HEK293 (cell line): ENCODE results near the gene TBC1D17.

Experiments used
- CTCF ChIA-PET: fragments of 350-600 bp; formaldehyde crosslinking; extraction: SDS; loops from one replicate; lab custom pipeline; 2021; ENCODE audit warnings: antibody characterized with exemption; lab: Yijun Ruan, JAX
- POLR2A ChIA-PET: fragments of 300-600 bp; formaldehyde crosslinking; extraction: SDS; loops from one replicate; lab custom pipeline; 2020; ENCODE audit warnings: antibody characterized with exemption, inconsistent platforms; lab: Yijun Ruan, JAX
- H3K27ac ChIP-seq: fragments of 200-500 bp; sonication (Bioruptor generic); 2 replicates; pipeline ENCODE4 v1.5.1; 2014; ENCODE audit warnings: low read depth, low read length, control low read depth, inconsistent platforms; ENCODE audit errors: extremely low read depth
- H3K36me3 ChIP-seq, 2 experiments: fragments of 200-500 bp in 1 of 2; sonication (Bioruptor generic) in 1 of 2; 1 replicate in 1 of 2; 2 replicates in 1 of 2; pipeline ENCODE4 v1.5.1; 2014 to 2017; ENCODE audit warnings: inconsistent platforms in 2 of 2, low read length in 2 of 2; ENCODE audit not compliant: control insufficient read depth in 2 of 2, insufficient read depth in 1 of 2
- H3K4me1 ChIP-seq: fragments of 200-500 bp; sonication (Bioruptor generic); 2 replicates; pipeline ENCODE4 v1.5.1; 2014; ENCODE audit warnings: mild to moderate bottlenecking, low read length, inconsistent platforms; ENCODE audit not compliant: control insufficient read depth, insufficient read depth
- H3K4me3 ChIP-seq: 2 replicates; pipeline ENCODE4 v1.5.1; 2011; ENCODE audit warnings: low read depth, mild to moderate bottlenecking, control low read depth, low read length, moderate library complexity
- H3K9me3 ChIP-seq: fragments of 200-500 bp; sonication (Bioruptor generic); 2 replicates; pipeline ENCODE4 v1.5.1; 2014; ENCODE audit warnings: low read depth, low read length, inconsistent platforms; ENCODE audit not compliant: control insufficient read depth, insufficient read depth
- PATZ1 ChIP-seq: fragments of 450-650 bp; formaldehyde crosslinking; IDR thresholded peaks from 2 replicates; pipeline ENCODE4 v1.5.1; 2016; ENCODE audit warnings: missing biosample characterization, missing genetic modification characterization
- ZBTB20 ChIP-seq: fragments of 450-650 bp; formaldehyde crosslinking; IDR thresholded peaks from 2 replicates; pipeline ENCODE4 v1.5.1; 2016; ENCODE audit warnings: missing biosample characterization, missing genetic modification characterization
- ZNF121 ChIP-seq: fragments of 450-650 bp; formaldehyde crosslinking; IDR thresholded peaks from 2 replicates; pipeline ENCODE4 v1.5.1; 2016; ENCODE audit warnings: missing biosample characterization, missing genetic modification characterization
- ZNF18 ChIP-seq: fragments of 450-650 bp; formaldehyde crosslinking; IDR thresholded peaks from 2 replicates; pipeline ENCODE4 v1.5.1; 2016; ENCODE audit warnings: missing biosample characterization, missing genetic modification characterization
- ZNF416 ChIP-seq: fragments of 450-650 bp; formaldehyde crosslinking; IDR thresholded peaks from 2 replicates; pipeline ENCODE4 v1.5.1; 2016; ENCODE audit warnings: missing biosample characterization, missing genetic modification characterization
- ZNF596 ChIP-seq: fragments of 450-650 bp; IDR thresholded peaks from 2 replicates; pipeline ENCODE4 v1.5.0; 2018; ENCODE audit warnings: missing biosample characterization, mild to moderate bottlenecking, missing genetic modification characterization, moderate library complexity
- ZNF621 ChIP-seq: fragments of 450-650 bp; formaldehyde crosslinking; IDR thresholded peaks from 2 replicates; pipeline ENCODE4 v1.5.1; 2017; ENCODE audit warnings: missing biosample characterization, missing genetic modification characterization
- ZSCAN23 ChIP-seq: fragments of 450-650 bp; formaldehyde crosslinking; IDR thresholded peaks from 2 replicates; pipeline ENCODE4 v1.5.1; 2016; ENCODE audit warnings: missing biosample characterization, missing genetic modification characterization
- TF ChIP-seq, protein P1 (sequence below): fragments of 450-650 bp; formaldehyde crosslinking; IDR thresholded peaks from 2 replicates; pipeline ENCODE4 v1.5.1; 2016; ENCODE audit warnings: missing biosample characterization, missing genetic modification characterization

Gene TBC1D17

DNA sequence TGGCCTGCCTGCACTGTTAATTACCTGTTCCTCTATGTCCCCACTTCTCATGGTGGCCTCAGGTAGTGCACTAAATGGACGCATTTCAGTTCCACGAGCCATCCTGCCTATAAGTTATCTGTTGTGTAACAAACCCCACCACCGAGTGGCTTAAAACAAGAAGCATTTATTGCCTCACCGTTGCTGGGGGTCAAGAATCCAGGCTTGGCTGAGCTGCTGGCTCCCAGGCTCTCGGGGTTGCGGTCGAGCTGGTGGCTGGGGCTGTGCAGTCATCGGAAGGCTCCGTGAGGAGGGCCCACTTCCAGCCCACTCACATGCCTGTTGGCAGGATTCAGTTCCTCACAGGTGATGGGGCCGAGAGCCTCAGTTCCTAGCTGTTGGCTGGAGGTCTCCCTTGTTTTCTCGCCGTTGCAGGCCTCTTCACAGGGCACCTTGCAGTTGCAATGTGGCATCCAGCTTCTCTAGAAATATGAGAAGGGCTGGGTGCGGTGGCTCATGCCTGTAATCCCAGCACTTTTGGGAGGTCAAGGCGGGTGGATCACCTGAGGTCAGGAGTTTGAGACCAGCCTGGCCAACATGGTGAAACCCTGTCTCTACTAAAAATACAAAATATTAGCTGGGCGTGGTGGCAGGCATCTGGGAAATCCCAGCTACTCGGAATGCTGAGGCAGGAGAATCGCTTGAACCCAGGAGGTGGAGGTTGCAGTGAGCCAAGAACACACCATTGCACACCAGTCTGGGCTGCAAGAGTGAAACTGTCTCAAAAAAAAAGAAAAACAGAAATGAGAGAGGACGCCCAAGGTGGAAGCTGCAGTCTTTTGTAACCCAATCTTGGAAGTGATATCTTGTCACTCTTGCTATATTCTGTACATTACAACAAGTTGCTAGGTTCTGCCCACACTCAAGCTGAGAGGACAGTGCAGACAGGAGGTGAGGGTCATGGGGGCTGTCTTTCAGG lies 33.1 kb upstream of the TBC1D17 start:
- ChIA-PET CTCF (interaction anchor here (0.6 to 1.5 kb wide), 3 partner anchors 93 to 168 kb away, joined by 3 to 6 read pairs (median 5); no protein-coding TSS in a partner anchor), POLR2A (interaction anchor here (1.8 kb wide), 1 partner anchor 40 kb away, joined by 5 read pairs; no protein-coding TSS in a partner anchor)
- H3K4me3 ChIP-seq: no peak overlapping the region
- H3K9me3 ChIP-seq: no peaks in the 10 kb centered on the region
- TF ChIP-seq, protein P1, sequence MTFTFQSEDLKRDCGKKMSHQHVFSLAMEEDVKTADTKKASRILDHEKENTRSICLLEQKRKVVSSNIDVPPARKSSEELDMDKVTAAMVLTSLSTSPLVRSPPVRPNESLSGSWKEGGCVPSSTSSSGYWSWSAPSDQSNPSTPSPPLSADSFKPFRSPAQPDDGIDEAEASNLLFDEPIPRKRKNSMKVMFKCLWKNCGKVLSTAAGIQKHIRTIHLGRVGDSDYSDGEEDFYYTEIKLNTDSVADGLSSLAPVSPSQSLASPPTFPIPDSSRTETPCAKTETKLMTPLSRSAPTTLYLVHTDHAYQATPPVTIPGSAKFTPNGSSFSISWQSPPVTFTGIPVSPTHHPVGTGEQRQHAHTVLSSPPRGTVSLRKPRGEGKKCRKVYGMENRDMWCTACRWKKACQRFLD (tag by site-specific recombination): no peak
- TF ChIP-seq ZNF416 (tag by site-specific recombination): no peak
- peaks cover 6 to 19% of the 10 kb centered on the region in 2 experiments for H3K36me3 ChIP-seq
- H3K4me1 ChIP-seq: peaks cover 2% of the 10 kb centered on the region; the same call in 1 of the 2 replicates
- H3K27ac ChIP-seq: no peak overlapping the region

DNA sequence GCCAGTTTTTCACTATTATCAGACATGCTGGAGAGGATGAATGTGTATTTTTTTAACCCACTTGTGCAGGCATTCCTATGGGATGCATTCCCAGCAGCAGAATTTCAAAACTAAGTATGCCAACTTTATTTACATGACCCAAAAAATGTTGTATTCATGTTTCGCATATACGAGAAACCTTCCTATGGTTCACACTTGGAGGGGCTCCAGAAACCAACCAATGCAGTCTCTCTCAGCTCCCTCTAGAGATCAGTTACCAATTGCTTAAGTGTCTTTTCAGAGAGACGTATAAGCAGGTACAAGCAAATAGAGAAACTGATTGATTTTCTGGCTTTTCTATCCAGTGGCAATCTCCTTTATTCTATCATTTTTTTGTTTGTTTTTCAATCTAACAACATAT lies 32.1 kb upstream of the TBC1D17 start:
- ChIA-PET POLR2A (no interaction called here), CTCF (interaction anchor here (0.6 kb wide), 1 partner anchor 45 kb away, joined by 3 read pairs; no protein-coding TSS in a partner anchor)
- H3K9me3 ChIP-seq: no peaks in the 10 kb centered on the region
- TF ChIP-seq ZSCAN23 (tag by site-specific recombination) (no peak), PATZ1 (no peak), ZNF596 (tag by site-specific recombination) (0 out of 2 replicates have a peak, but pooled peaks have one; percentile 27), ZBTB20 (tag by site-specific recombination) (0 out of 2 replicates have a peak, but pooled peaks have one; percentile 17), ZNF18 (tag by site-specific recombination) (peak; percentile 58)
- H3K36me3 ChIP-seq: peaks cover 6 to 10% of the 10 kb centered on the region in 2 experiments
- H3K27ac ChIP-seq: no peak overlapping the region
- peaks cover 2% of the 10 kb centered on the region; the same call in 1 of the 2 replicates for H3K4me1 ChIP-seq
- H3K4me3 ChIP-seq: no peak overlapping the region

DNA sequence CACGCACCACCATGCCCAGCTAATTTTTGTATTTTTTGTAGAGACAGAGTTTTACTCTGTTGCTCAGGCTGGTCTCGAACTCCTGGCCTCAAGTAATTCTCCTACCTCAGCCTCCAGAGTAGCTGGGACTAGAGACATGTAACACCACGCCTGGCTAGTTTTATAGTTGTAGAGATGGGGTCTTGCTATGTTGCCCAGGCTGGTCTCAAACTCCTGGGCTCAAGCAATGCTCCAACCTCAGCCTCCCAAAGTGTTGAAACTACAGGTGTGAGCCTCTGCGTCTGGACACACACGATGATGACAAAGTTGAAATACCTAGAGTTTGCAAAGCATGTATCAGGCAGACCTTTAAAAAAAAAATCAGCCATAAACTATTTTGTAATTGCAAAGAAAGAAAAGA lies 31.1 kb upstream of the TBC1D17 start:
- TF ChIP-seq ZNF621 (tag by site-specific recombination): no peak
- TF ChIP-seq ZNF121 (tag by site-specific recombination): peak; percentile 61
- TF ChIP-seq, all 188 proteins: peak for 1
- H3K4me3 ChIP-seq: no peak overlapping the region
- ChIA-PET POLR2A (no interaction called here), CTCF (interaction anchor here (1.0 kb wide), 1 partner anchor 78 kb away, joined by 3 read pairs; no protein-coding TSS in a partner anchor)
- H3K4me1 ChIP-seq: peaks cover 2% of the 10 kb centered on the region; the same call in 1 of the 2 replicates
- H3K36me3 ChIP-seq: peaks cover 0 to 4% of the 10 kb centered on the region in 2 experiments; a peak in 1 of 3 replicates
- H3K9me3 ChIP-seq: no peaks in the 10 kb centered on the region
- H3K27ac ChIP-seq: no peak overlapping the region
